ENCODE data around the gene CAVIN3. TPM values are rescaled to one million over a fixed set of nuclear protein-coding genes. Genes with fewer than 3 reads are reported as not detected.

The CAVIN3 gene
- total and polyA plus RNA-seq, 12 donors, result 39.3 to 186 (median 47.8) TPM

- Histone ChIP-seq H3K4me1 (peaks cover 6 to 52% (median 33%) of the 10 kb centered on the region in 9 donors), H3K36me3 (peaks cover 0 to 3% (median 0%) of the 10 kb centered on the region in 9 donors), H3K9me3 (no peaks in the 10 kb centered on the region), H3K4me3 (peak overlapping the region in 5 of 10 donors; percentile 15 to 33 (median 22)), H3K27ac (peak overlapping the region in 5 of 10 donors; percentile 1 to 100 (median 33)), H3K27me3 (peaks cover 0 to 21% (median 0%) of the 10 kb centered on the region in 7 donors)
- intact Hi-C loops (cut with DNase I), result loop anchor here in 9 of 10 donors (2.0 to 10.0 kb wide), 6 partner anchors 36 to 294 kb away; partner anchors contain the start of genes CNGA4 (in 1 of the 9) and FHIP1B (in 1 of the 9)
- peak; percentile 49 to 51 for DNase-seq
- TF ChIP-seq CTCF (IDR thresholded peaks at IDR 0.05), result peak; percentile 77 to 94 (median 88)
- ATAC-seq, result peak in 3 of 8 donors; percentile 11 to 32 (median 17)
- 5 to 6% methylated on average over 10 of the region's 10 CpGs for WGBS, 2 donors
Observed at GRCh38 chr11:6315811-6316425, 4.4 kb downstream of the CAVIN3 start.

GRCh38 chr11:6312106-6312505 lies 8.2 kb downstream of the CAVIN3 start:
- H3K27me3 ChIP-seq, result no peaks in the 10 kb centered on the region
- TF ChIP-seq CTCF (IDR thresholded peaks at IDR 0.05), result no peak
- ATAC-seq (no peak), DNase-seq (no peak)
- no peaks in the 10 kb centered on the region for H3K9me3 ChIP-seq
- H3K36me3 ChIP-seq, result no peaks in the 10 kb centered on the region
- WGBS, 2 donors, result 87 to 91% methylated on average over 3 of the region's 3 CpGs
- no peak overlapping the region for H3K4me3 ChIP-seq
- H3K27ac ChIP-seq, result no peak overlapping the region
- peaks cover 0 to 21% (median 8%) of the 10 kb centered on the region in 9 donors for H3K4me1 ChIP-seq
- intact Hi-C loops (cut with DNase I), result loop anchor here in 4 of 10 donors (5.0 to 10.0 kb wide), 3 partner anchors 40 to 287 kb away; partner anchors contain the start of genes CNGA4 (in 1 of the 4) and FHIP1B (in 1 of the 4)

GRCh38 chr11:6307876-6308275 lies 12.4 kb downstream of the CAVIN3 start:
- H3K4me3 ChIP-seq, result no peak overlapping the region
- WGBS, 2 donors, result 76 to 82% methylated on average over 8 of the region's 8 CpGs
- H3K4me1 ChIP-seq, result no peaks in the 10 kb centered on the region
- DNase-seq, result no peak
- H3K27me3 ChIP-seq, result peaks cover 0 to 4% (median 0%) of the 10 kb centered on the region in 7 donors
- TF ChIP-seq CTCF (IDR thresholded peaks at IDR 0.05), result no peak
- no peaks in the 10 kb centered on the region for H3K36me3 ChIP-seq
- intact Hi-C loops (cut with DNase I), result no loop called here
- ATAC-seq, result no peak
- H3K27ac ChIP-seq, result no peak overlapping the region
- no peaks in the 10 kb centered on the region for H3K9me3 ChIP-seq

- no peak for DNase-seq
- H3K4me3 ChIP-seq, result no peak overlapping the region
- no peak for TF ChIP-seq CTCF (IDR thresholded peaks at IDR 0.05)
- no peaks in the 10 kb centered on the region for H3K4me1 ChIP-seq
- ATAC-seq, result no peak
- no peak overlapping the region for H3K27ac ChIP-seq
- no peaks in the 10 kb centered on the region for H3K9me3 ChIP-seq
- no peaks in the 10 kb centered on the region for H3K36me3 ChIP-seq
- 79 to 85% methylated on average over 4 of the region's 4 CpGs for WGBS, 2 donors
- H3K27me3 ChIP-seq, result peaks cover 0 to 4% (median 0%) of the 10 kb centered on the region in 7 donors
- intact Hi-C loops (cut with DNase I), result no loop called here
Observed at GRCh38 chr11:6305297-6305696, 15.0 kb downstream of the CAVIN3 start.
